HCT116 (cell line): ENCODE data around the gene C2orf92.

Source experiments
- CBX3 ChIP-seq: IDR thresholded peaks from 2 replicates; pipeline ENCODE4 v1.6.1; 2012; ENCODE audit warnings: low read depth
- CTCF ChIP-seq, 3 experiments: fragments of 200-600 bp in 1 of 3; sonication (generic) in 1 of 3; IDR thresholded peaks in 2 of 3; conservative IDR thresholded peaks in 1 of 3; 2 replicates each; pipeline ENCODE4 v1.5.1; 2012 to 2017; ENCODE audit warnings: low read depth in 2 of 3, low read length in 2 of 3, antibody characterized with exemption in 1 of 3, borderline replicate concordance in 1 of 3, control low read depth in 1 of 3, mild to moderate bottlenecking in 1 of 3, mixed read lengths in 1 of 3, mixed run types in 1 of 3, moderate library complexity in 1 of 3; ENCODE audit not compliant: insufficient read depth in 1 of 3
- ELF1 ChIP-seq: IDR thresholded peaks from 2 replicates; pipeline ENCODE4 v1.6.1; 2012; ENCODE audit warnings: low read depth, borderline replicate concordance
- EZH2 ChIP-seq: fragments of 200-600 bp; sonication (generic); IDR thresholded peaks from 2 replicates; pipeline ENCODE4 v1.6.1; 2017; ENCODE audit warnings: antibody characterized with exemption, mixed run types
- EZH2phosphoT487 ChIP-seq: fragments of 200-600 bp; IDR thresholded peaks from 2 replicates; pipeline ENCODE4 v1.6.1; 2018; ENCODE audit warnings: antibody characterized with exemption, borderline replicate concordance
- POLR2A ChIP-seq: IDR thresholded peaks from 2 replicates; pipeline ENCODE4 v1.7.0; 2011; ENCODE audit warnings: borderline replicate concordance; ENCODE audit not compliant: insufficient read depth, insufficient read length; ENCODE audit errors: extremely low read depth
- POLR2AphosphoS5 ChIP-seq: IDR thresholded peaks from 2 replicates; pipeline ENCODE4 v1.6.1; 2011; ENCODE audit warnings: mild to moderate bottlenecking, low read depth, low read length, moderate library complexity
- RAD21 ChIP-seq: IDR thresholded peaks from 2 replicates; pipeline ENCODE4 v1.6.1; 2012; ENCODE audit warnings: low read depth, mild to moderate bottlenecking
- SP1 ChIP-seq: IDR thresholded peaks from 2 replicates; pipeline ENCODE4 v1.6.1; 2012; ENCODE audit warnings: low read depth
- SRF ChIP-seq: IDR thresholded peaks from 2 replicates; pipeline ENCODE4 v1.6.1; 2012; ENCODE audit warnings: low read depth
- TCF7L2 ChIP-seq: IDR thresholded peaks from 2 replicates; pipeline ENCODE4 v1.7.0; 2011; ENCODE audit warnings: borderline replicate concordance, inconsistent platforms; ENCODE audit not compliant: insufficient read depth, insufficient read length; ENCODE audit errors: extremely low read depth
- ZFX ChIP-seq: fragments of 450-650 bp; IDR thresholded peaks from 2 replicates; pipeline ENCODE4 v1.6.1; 2017

DNA sequence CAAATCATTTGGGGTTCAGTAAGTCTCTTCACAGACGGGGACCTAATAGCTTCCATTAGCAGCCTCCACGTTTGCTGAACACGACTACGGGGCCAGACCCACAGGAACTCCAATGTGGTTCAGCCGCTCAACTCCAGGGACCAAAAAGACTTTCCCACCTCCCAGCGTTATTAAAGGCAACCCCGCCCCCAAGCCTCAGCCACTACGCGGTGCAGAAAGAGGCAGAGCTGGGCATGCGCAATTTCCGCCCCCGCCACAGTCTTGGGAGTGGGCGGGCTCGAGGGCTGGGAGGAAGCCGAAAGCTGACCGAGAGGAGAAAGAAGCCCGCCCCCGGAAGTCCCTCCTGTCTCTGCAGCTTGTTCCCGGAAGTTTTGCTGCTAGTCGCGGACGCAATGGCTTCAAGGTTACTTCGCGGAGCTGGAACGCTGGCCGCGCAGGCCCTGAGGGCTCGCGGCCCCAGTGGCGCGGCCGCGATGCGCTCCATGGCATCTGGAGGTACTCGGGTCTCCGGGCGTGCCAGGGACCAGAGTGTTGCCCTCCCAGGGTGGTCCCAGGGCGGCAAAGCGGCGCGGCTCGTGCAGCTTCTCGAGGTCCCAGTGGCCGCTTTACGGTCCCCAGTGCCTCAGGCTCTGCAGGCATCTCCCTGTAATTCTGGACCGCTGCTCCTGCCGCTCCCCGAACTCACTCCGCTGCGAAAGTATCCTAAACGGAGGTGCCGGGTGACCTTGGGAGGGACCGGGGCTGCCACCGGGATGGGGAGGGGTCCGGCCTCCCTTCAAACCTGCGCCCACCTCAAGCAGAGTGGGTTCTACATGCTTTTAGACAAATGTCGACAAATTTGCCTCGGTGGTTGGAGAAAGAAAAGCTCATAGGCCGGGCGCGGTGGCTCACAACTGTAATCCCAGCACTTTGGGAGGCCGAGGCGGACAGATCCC, 23.6 kb upstream of the C2orf92 start, which contains the start of gene COX5B:
- TF ChIP-seq EZH2: no peak
- TF ChIP-seq POLR2A: peak; percentile 91
- no peak for TF ChIP-seq CTCF (IDR thresholded peaks at IDR 0.05 in 2 of 3, conservative IDR thresholded peaks at IDR 0.05 in 1 of 3; ENCODE audit: borderline replicate concordance in 1 of 3, insufficient read depth in 1 of 3, low read depth in 2 of 3, low read length in 2 of 3)
- TF ChIP-seq EZH2phosphoT487: no peak
- peak; percentile 94 for TF ChIP-seq POLR2AphosphoS5
- peak; percentile 48; the same call in 1 of the 2 replicates for TF ChIP-seq ZFX
- TF ChIP-seq CBX3: no peak
- peak; percentile 17; the same call in 1 of the 2 replicates for TF ChIP-seq SP1
- no peak for TF ChIP-seq RAD21
- no peak for TF ChIP-seq TCF7L2
- no peak for TF ChIP-seq SRF
- TF ChIP-seq ELF1: peak; percentile 77
